Endothelial cell of umbilical vein (primary cell): Measurements from ENCODE around the gene ZDBF2. TPM values are rescaled to one million over a fixed set of nuclear protein-coding genes. Genes with fewer than 3 reads are reported as not detected.
A peak's percentile ranks its signal among the peaks of the same experiment; 100 is the strongest.
"Not testable (repeated sequence)": the region's sequence is repeated elsewhere in the genome, so short reads cannot be mapped to it uniquely, and the experiment has no call there.

Experiments
- BruUV-seq: library from RNA; stranded (reverse); fragments of 400-500 nt; replicated peaks from 2 replicates; lab custom pipeline; 2021; lab: Mats Ljungman, UMichigan
- CTCF ChIA-PET: fragments of 300-600, 350-600 bp; sonication (Branson Sonifier 250); formaldehyde crosslinking; loops from one replicate; lab custom pipeline; 2021; ENCODE audit warnings: antibody characterized with exemption, inconsistent platforms; lab: Charles Lee
- POLR2A ChIA-PET: fragments of 300-600, 350-600 bp; sonication (Branson Sonifier 250); formaldehyde crosslinking; loops from one replicate; lab custom pipeline; 2021; ENCODE audit warnings: antibody characterized with exemption, inconsistent platforms; lab: Charles Lee
- DNase-seq: peaks from one replicate; pipeline ENCODE4 v3.0.0-alpha.2; 2011; ENCODE audit warnings: low read depth, low spot score
- FAIRE-seq: peaks from 2 replicates; lab custom pipeline; 2011; peaks lifted over from hg19 to GRCh38; lab: Jason Lieb, UNC
- H2AFZ ChIP-seq: 2 replicates; pipeline ENCODE4 v1.6.0; 2012; ENCODE audit warnings: low read depth, low read length, control low read depth, inconsistent platforms
- H3K27ac ChIP-seq: 2 replicates; pipeline ENCODE4 v1.5.1; 2011; ENCODE audit warnings: low read depth, mild to moderate bottlenecking, control low read depth, low read length, moderate library complexity; ENCODE audit not compliant: insufficient read depth
- H3K27me3 ChIP-seq, 2 experiments: 2 replicates each; pipeline versions ENCODE4 v1.6.0 to v1.6.1; 2011; ENCODE audit warnings: low read length in 2 of 2, mixed read lengths in 1 of 2; ENCODE audit not compliant: control insufficient read depth in 2 of 2, insufficient read depth in 2 of 2
- H3K36me3 ChIP-seq, 2 experiments: 2 replicates in 1 of 2; 3 replicates in 1 of 2; pipeline ENCODE4 v1.5.1; 2011; ENCODE audit warnings: low read length in 2 of 2, mild to moderate bottlenecking in 1 of 2, moderate library complexity in 1 of 2; ENCODE audit not compliant: control insufficient read depth in 2 of 2, insufficient read depth in 2 of 2; ENCODE audit errors: extremely low read depth in 1 of 2
- H3K4me1 ChIP-seq: 3 replicates; pipeline ENCODE4 v1.5.1; 2011; ENCODE audit warnings: mild to moderate bottlenecking, low read length; ENCODE audit not compliant: control insufficient read depth, insufficient read depth; ENCODE audit errors: extremely low read depth
- H3K4me2 ChIP-seq: 2 replicates; pipeline ENCODE4 v1.6.1; 2011; ENCODE audit warnings: low read length, control low read depth, mixed read lengths; ENCODE audit not compliant: insufficient read depth
- H3K4me3 ChIP-seq, 3 experiments: fragments of 200-600 bp in 1 of 3; sonication (generic), shearing (Covaris generic) in 1 of 3; replicated peaks in 1 of 3; 2 replicates each; pipeline ENCODE4 v1.5.1; 2011 to 2016; ENCODE audit warnings: control low read depth in 3 of 3, low read length in 3 of 3, mild to moderate bottlenecking in 2 of 3, inconsistent platforms in 1 of 3, low read depth in 1 of 3, moderate library complexity in 1 of 3; ENCODE audit not compliant: insufficient read depth in 1 of 3
- H3K79me2 ChIP-seq: 2 replicates; pipeline ENCODE4 v1.6.0; 2012; ENCODE audit warnings: low read length, inconsistent platforms; ENCODE audit not compliant: control insufficient read depth, insufficient read depth
- H3K9ac ChIP-seq: replicated peaks from 2 replicates; pipeline ENCODE3; 2011; ENCODE audit warnings: low read length, control low read depth; ENCODE audit not compliant: insufficient read depth; ENCODE audit errors: extremely low read depth
- H3K9me1 ChIP-seq: replicated peaks from 3 replicates; pipeline ENCODE4 v1.6.0; 2011; ENCODE audit warnings: mild to moderate bottlenecking, low read length; ENCODE audit not compliant: control insufficient read depth, insufficient read depth; ENCODE audit errors: extremely low read depth
- H3K9me3 ChIP-seq: replicated peaks from 2 replicates; pipeline ENCODE4 v1.5.1; 2012; ENCODE audit warnings: low read length, inconsistent platforms; ENCODE audit not compliant: control insufficient read depth, insufficient read depth
- H4K20me1 ChIP-seq: replicated peaks from 2 replicates; pipeline ENCODE3; 2011; ENCODE audit warnings: mild to moderate bottlenecking, low read length; ENCODE audit not compliant: control insufficient read depth, insufficient read depth; ENCODE audit errors: extremely low read depth
- EZH2 ChIP-seq: IDR thresholded peaks from 2 replicates; pipeline ENCODE4 v1.6.1; 2012; ENCODE audit warnings: borderline replicate concordance, low read depth, mild to moderate bottlenecking, moderate library complexity, low read length, inconsistent platforms; ENCODE audit not compliant: severe bottlenecking
- JUN ChIP-seq: IDR thresholded peaks from 2 replicates; pipeline ENCODE4 v1.6.1; 2011; ENCODE audit warnings: borderline replicate concordance, low read depth; ENCODE audit not compliant: insufficient read length, insufficient read depth
- POLR2AphosphoS5 ChIP-seq: IDR thresholded peaks from 2 replicates; pipeline ENCODE4 v1.6.1; 2012; ENCODE audit warnings: low read depth, mild to moderate bottlenecking, control low read depth, low read length, moderate library complexity; ENCODE audit not compliant: insufficient read depth
- dilution Hi-C: fragments of 300-500 bp; cut with MboI; formaldehyde crosslinking; loops from one replicate; pipeline ENCODE4 v1.15.0; 2019; ENCODE audit warnings: low sequenced_read_pairs; ENCODE audit not compliant: extremely low pct_ligation_motif_present
- intact Hi-C: fragments of 100-400 bp; cut with micrococcal nuclease; formaldehyde crosslinking; loops from one replicate; pipeline ENCODE4 v1.10.0; 2022
- polyA plus RNA-seq, 4 experiments: library from polyadenylated mRNA; depleted of rRNA in 3 of 4; stranded (reverse) in 3 of 4; unstranded in 1 of 4; fragments of >200 nt; gene quantifications; 2 replicates each; pipeline versions ENCODE4 v1.2.1 to v1.2.3, GENCODE V29; 2011 to 2012; ENCODE audit warnings: missing spikeins in 1 of 4
- total RNA-seq: library from RNA; stranded (reverse); gene quantifications from 2 replicates; pipeline ENCODE4 v1.2.3, GENCODE V29; 2021

ZDBF2 gene
- total and polyA plus RNA-seq, 2 donors (not counting 3 experiments of a cell fraction or from before 2014, with no cell fraction given): 1.3 to 9.6 TPM

GRCh38 chr2:206257350-206257749, 17.1 kb upstream of the ZDBF2 start:
- no peak for FAIRE-seq
- no peak overlapping the region for H3K4me2 ChIP-seq
- H4K20me1 ChIP-seq: no peaks in the 10 kb centered on the region
- H3K79me2 ChIP-seq: no peaks in the 10 kb centered on the region
- H3K27ac ChIP-seq: no peak overlapping the region
- no peaks in the 10 kb centered on the region for H3K9me3 ChIP-seq
- CTCF ChIA-PET: no interaction called here
- H3K36me3 ChIP-seq: no peaks in the 10 kb centered on the region
- H3K27me3 ChIP-seq: peaks cover 64 to 85% of the 10 kb centered on the region in 2 experiments
- H3K4me3 ChIP-seq: no peak overlapping the region
- POLR2A ChIA-PET: no interaction called here
- intact Hi-C loops (no loop called here), dilution Hi-C loops (no loop called here)
- no peak for TF ChIP-seq JUN
- no peak for TF ChIP-seq POLR2AphosphoS5
- TF ChIP-seq EZH2: peak; percentile 67
- H2AFZ ChIP-seq: no peak overlapping the region
- DNase-seq: no peak
- no peaks in the 10 kb centered on the region for H3K9me1 ChIP-seq
- H3K9ac ChIP-seq: no peak overlapping the region
- no TSS peak for BruUV-seq
- no peaks in the 10 kb centered on the region for H3K4me1 ChIP-seq

DNA sequence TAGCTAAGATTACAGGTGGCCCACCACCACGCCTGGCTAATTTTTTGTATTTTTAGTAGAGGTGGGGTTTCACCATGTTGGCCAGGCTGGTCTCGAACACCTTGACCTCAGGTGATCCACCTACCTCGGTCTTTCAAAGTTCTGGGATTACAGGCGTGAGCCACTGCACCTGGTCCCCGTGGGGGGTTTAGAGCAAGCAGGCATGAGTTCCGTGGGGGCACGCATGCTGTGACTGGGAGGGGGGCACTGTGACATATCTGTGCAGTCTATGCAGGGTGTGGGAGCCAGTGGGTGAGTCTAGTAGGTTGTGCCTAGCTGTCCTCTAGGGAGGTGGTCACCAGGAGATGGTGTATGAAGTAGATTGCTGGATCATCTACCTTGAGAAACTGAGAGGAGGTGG, 16.6 kb upstream of the ZDBF2 start:
- no peaks in the 10 kb centered on the region for H3K9me1 ChIP-seq
- H3K36me3 ChIP-seq: no peaks in the 10 kb centered on the region
- H3K4me2 ChIP-seq: no peak overlapping the region
- H3K4me1 ChIP-seq: no peaks in the 10 kb centered on the region
- no peak overlapping the region for H3K4me3 ChIP-seq
- CTCF ChIA-PET: interaction anchor here (0.8 kb wide), 1 partner anchor 11 kb away, joined by 4 read pairs; no protein-coding TSS in a partner anchor
- no peaks in the 10 kb centered on the region for H3K9me3 ChIP-seq
- no TSS peak for BruUV-seq
- DNase-seq (no peak), FAIRE-seq (no peak)
- TF ChIP-seq EZH2 (peak; percentile 45), JUN (no peak)
- POLR2A ChIA-PET: no interaction called here
- no peak overlapping the region for H3K27ac ChIP-seq
- H2AFZ ChIP-seq: no peak overlapping the region
- H3K27me3 ChIP-seq: peaks cover 65 to 85% of the 10 kb centered on the region in 2 experiments
- dilution Hi-C loops: no loop called here
- intact Hi-C loops: no loop called here
- no peak overlapping the region for H3K9ac ChIP-seq
- H4K20me1 ChIP-seq: no peaks in the 10 kb centered on the region
- H3K79me2 ChIP-seq: no peaks in the 10 kb centered on the region

DNA sequence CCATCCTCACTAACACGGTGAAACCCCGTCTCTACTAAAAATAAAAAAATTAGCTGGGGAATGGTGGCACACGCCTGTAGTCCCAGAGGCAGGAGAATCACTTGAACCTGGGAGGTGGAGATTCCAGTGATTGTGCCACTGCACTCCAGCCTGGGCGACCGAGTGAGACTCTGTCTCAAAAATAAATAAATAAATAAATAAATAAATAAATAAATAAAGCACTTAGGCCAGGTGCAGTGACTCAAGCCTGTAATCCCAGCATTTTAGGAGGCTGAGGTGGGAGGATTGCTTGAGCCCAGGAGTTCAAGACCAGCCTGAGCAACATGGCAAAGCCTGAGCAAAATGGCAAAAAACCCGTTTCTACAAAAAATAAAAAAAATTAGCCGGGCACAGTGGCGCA, 15.8 kb upstream of the ZDBF2 start:
- H3K79me2 ChIP-seq, BruUV-seq, H3K4me2 ChIP-seq, H3K27ac ChIP-seq, DNase-seq, H3K4me3 ChIP-seq, H4K20me1 ChIP-seq, H3K9me3 ChIP-seq, H2AFZ ChIP-seq, H3K36me3 ChIP-seq, FAIRE-seq, H3K9ac ChIP-seq, dilution Hi-C loops, POLR2A ChIA-PET, intact Hi-C loops, H3K4me1 ChIP-seq, H3K9me1 ChIP-seq: not testable (repeated sequence)
- CTCF ChIA-PET: interaction anchor here (0.8 kb wide), 1 partner anchor 12 kb away, joined by 4 read pairs; no protein-coding TSS in a partner anchor
- peaks cover 68 to 85% of the 10 kb centered on the region in 2 experiments for H3K27me3 ChIP-seq
